ENCODE results near the gene ATOSB.

Gene ATOSB

GRCh38 chr9:35079426-35080341 is 36.0 kb downstream of the ATOSB start, which contains the start of gene FANCG:
TSS of gene FANCG (minus strand) at chr9:35079942. CDS start at chr9:35079524, 418 bp downstream.
- DNase-seq, result peak; percentile 93

- peak; percentile 25 for DNase-seq
Measured at GRCh38 chr9:35079041-35079425, 36.6 kb downstream of the ATOSB start.

DNA sequence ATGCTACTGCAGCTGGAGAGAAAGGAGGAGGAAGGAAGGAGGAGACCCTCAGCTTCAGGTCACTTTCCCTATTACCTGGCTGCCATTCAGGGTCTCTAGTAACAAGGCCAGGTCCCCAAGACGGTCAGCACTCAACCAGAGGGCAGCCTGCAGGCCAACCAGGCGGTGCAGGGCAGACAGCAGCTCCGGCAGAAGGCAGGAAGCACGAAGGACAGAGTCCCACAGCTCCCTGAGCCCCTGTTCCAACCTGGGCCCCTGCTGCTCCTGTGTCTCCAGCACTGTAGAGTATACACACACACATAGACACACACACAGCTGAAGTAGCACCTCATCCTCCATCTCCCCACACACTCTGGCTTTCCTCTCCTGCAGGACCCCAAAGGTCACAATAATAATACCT is 37.6 kb downstream of the ATOSB start:
- DNase-seq, result no peak

- no peak for DNase-seq
Measured at GRCh38 chr9:35076848-35077247, 38.8 kb downstream of the ATOSB start.

- DNase-seq, result no peak
Measured at GRCh38 chr9:35075358-35075757, 40.3 kb downstream of the ATOSB start.

- no peak for DNase-seq
Measured at GRCh38 chr9:35074791-35075190, 40.9 kb downstream of the ATOSB start.

GRCh38 chr9:35074141-35074540 is 41.5 kb downstream of the ATOSB start:
- DNase-seq, result no peak

DNA sequence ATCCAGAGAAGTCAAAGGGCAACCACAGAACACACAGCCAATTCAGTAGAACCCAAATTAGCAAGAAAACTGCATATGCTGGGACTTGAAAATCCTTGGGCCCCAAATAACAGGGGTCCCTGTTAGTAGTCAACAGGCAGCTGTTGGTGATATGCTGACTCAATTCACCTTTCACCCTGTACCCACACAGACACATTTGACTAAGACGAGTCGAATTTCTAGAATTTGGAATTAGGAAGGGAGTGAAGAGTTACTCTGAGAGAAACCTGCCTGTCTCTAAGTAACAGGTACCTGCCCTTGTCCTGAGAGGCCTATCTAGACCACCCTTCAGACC is 42.4 kb downstream of the ATOSB start:
- peak; percentile 74 for DNase-seq

DNA sequence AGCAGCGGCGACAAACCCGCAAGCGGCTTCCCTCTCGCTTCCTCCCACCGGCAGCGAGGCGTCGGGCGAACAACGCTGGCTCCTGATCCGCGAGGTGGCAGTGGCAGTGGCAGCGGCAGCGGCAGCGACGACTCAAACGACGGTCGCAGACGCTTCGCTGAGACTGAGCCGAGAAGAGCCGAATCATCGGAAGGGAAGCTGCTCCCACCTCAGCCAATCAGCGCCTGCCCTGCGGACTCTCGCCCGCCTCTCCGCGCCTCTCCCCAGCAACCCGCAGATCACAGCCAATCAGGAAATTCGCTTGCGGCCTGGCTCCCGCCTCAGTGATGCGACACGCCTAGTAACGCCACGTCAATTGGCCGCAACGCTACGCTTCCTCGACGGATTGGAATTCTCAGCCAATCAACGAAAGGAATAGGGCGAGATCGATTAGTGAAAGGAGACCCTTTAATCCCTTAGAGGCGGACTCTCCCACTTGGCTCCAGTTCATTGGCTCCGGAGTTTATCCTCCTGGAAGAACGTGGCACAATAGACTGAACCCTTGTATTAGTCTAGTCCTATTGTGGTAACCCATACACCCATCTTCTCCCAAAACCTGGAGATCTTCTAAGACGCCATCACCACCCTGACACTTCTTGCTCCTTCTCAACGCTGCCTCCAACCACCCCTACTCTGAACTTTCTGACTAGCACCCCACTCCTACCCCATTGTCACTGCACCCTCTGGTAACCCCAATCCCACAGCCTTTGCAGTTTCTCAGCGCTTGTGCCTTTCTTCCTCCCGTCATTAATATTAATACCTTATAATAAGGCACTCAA is 43.0 kb downstream of the ATOSB start, which contains the start of gene VCP:
TSS of gene VCP (minus strand) at position 165 of the 818 bp plus-strand sequence. CDS start 272 bp downstream, outside the sequence.
- DNase-seq, result peak; percentile 99

GRCh38 chr9:35071814-35072460 is 43.7 kb downstream of the ATOSB start:
- peak; percentile 86 for DNase-seq

DNA sequence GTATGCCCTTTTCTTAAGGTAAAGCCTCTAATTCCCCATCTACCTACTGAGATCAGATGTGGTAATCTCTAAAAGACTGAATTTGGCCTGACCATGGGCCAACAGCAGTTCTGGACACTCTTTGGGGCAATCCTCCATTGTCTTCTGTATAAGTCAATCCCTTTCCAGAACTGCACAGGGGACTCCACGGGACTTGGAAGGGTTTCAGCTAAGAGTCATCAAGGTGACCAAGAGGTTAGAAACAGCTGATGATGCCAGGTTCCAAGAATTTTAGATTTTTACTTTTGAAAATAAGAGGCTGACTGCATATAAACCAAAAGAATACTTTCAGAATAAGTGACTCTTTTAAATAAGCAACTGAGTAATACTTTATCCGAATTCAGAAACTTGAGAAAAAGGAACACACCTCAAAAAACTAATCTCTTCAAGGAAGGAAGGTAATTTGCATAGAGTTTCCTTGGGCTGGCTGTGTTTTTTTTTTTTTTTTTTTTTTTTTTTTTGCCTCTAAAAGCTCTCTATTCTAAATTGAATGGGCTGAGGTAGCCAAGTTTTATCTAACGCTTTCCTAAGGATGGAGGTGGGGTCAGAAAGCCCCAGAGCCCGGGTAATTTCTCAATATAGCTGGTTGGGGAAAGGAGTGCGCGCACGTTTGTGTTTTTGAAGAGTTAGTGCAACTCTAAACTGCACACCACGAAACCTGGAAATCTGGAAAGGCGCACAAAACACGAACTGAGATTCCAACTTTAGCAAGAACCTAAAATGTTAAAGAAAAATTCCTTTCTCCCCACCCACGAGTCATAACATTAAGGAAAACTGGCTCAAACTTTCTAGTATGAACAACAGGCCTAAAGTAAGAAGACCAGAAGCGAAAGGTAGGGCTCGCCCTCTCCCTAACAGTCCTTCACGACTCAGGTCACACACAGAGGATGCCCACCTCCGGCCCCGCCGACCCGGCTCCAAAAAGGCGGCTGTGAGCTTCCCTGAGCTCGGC is 44.5 kb downstream of the ATOSB start:
- no peak for DNase-seq

- no peak for DNase-seq
Measured at GRCh38 chr9:35069020-35069419, 46.6 kb downstream of the ATOSB start.

GRCh38 chr9:35067056-35067455 is 48.6 kb downstream of the ATOSB start:
- no peak for DNase-seq

- DNase-seq, result no peak
Measured at GRCh38 chr9:35060548-35061207, 55.0 kb downstream of the ATOSB start.

- no peak for DNase-seq
Measured at GRCh38 chr9:35059438-35059837, 56.2 kb downstream of the ATOSB start.

DNA sequence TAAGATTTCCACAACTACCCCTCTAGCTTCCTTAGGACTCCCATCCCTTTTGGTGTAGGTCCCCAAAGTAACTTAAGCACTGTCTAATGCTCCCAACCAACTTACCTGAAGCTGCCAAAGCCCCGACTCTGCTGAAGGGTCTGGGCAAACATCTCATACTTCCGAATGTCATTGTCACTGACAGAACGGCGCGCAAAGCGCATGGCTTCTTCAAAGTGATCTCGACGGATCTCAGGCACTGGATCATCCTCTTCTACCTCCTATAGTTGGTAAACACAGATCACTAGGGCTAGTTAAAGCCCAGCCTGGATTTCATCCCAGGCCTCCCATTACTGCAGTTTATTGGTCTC is 58.4 kb downstream of the ATOSB start:
- DNase-seq, result no peak

DNA sequence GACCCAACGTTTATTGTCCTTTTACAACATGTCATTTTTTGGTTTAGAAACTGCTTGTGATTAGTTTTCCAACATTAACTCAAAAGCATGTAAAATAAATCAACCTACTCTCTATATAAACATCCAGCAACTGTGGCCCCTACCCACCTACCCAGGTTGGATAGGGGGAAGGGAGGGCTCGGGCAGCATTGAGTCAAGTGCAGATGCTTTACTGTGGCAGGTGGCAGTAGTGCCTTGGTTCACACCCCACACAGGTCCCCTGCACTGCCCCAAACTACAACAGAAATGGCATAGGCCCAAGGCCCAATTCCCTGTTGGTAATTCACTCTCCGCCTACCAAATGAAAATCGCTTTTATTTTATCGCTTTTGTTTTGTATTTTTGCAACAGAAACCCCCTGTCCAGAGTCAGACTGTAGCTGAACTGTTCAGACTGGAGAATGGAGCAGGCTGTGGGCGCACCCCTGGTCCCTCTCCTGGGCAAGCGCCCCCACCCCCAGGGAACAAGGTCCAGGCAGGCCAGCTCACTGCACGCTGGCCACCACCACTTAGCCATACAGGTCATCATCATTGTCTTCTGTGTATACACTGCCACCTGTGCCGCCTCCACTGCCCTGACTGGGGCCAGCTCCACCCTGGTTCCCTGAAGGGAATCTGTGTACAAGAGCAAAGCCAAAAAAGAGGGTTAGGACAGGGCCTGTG is 58.9 kb downstream of the ATOSB start:
- no peak for DNase-seq

GRCh38 chr9:35054871-35055644 is 60.6 kb downstream of the ATOSB start:
- DNase-seq, result no peak

GRCh38 chr9:35054185-35054835 is 61.4 kb downstream of the ATOSB start:
- no peak for DNase-seq
